Fibroblast of the conjunctiva (primary cell): ENCODE results near the gene PLXDC1.
"Not testable (repeated sequence)": the region's sequence is repeated elsewhere in the genome, so short reads cannot be mapped to it uniquely, and the experiment has no call there.

Experiments
- DNase-seq: peaks from one replicate; pipeline ENCODE4 v3.0.0-alpha.2; 2010; ENCODE audit warnings: low read depth

The PLXDC1 gene

GRCh38 chr17:39125143-39125875, 26.1 kb downstream of the PLXDC1 start:
- no peak for DNase-seq

GRCh38 chr17:39123627-39124026, 27.8 kb downstream of the PLXDC1 start:
- DNase-seq = no peak

GRCh38 chr17:39122991-39123390, 28.4 kb downstream of the PLXDC1 start:
- DNase-seq = no peak

GRCh38 chr17:39121919-39122318, 29.5 kb downstream of the PLXDC1 start:
- not testable (repeated sequence) for DNase-seq

GRCh38 chr17:39118674-39119419, 32.6 kb downstream of the PLXDC1 start:
- no peak for DNase-seq

- no peak for DNase-seq
Measured at GRCh38 chr17:39116224-39116623, 35.2 kb downstream of the PLXDC1 start.

- peak; percentile 8 for DNase-seq
Measured at GRCh38 chr17:39115135-39115534, 36.3 kb downstream of the PLXDC1 start.

- DNase-seq = peak; percentile 1
Measured at GRCh38 chr17:39114723-39115122, 36.7 kb downstream of the PLXDC1 start.

GRCh38 chr17:39113871-39114270, 37.6 kb downstream of the PLXDC1 start:
- DNase-seq = no peak

- DNase-seq = no peak
Measured at GRCh38 chr17:39110435-39111136, 40.9 kb downstream of the PLXDC1 start.

- no peak for DNase-seq
Measured at GRCh38 chr17:39108461-39109375, 42.7 kb downstream of the PLXDC1 start.

GRCh38 chr17:39107973-39108372, 43.5 kb downstream of the PLXDC1 start:
- no peak for DNase-seq

GRCh38 chr17:39107155-39107554, 44.3 kb downstream of the PLXDC1 start:
- no peak for DNase-seq

- DNase-seq = no peak
Measured at GRCh38 chr17:39105705-39106104, 45.7 kb downstream of the PLXDC1 start.

GRCh38 chr17:39104657-39105056, 46.8 kb downstream of the PLXDC1 start:
- no peak for DNase-seq

- no peak for DNase-seq
Measured at GRCh38 chr17:39104046-39104445, 47.4 kb downstream of the PLXDC1 start.

GRCh38 chr17:39101091-39101490, 50.3 kb downstream of the PLXDC1 start:
- DNase-seq = no peak

GRCh38 chr17:39100530-39100929, 50.9 kb downstream of the PLXDC1 start:
- no peak for DNase-seq

- DNase-seq = no peak
Measured at GRCh38 chr17:39099663-39100286, 51.7 kb downstream of the PLXDC1 start.

- no peak for DNase-seq
Measured at GRCh38 chr17:39098588-39098987, 52.8 kb downstream of the PLXDC1 start.

- DNase-seq = no peak
Measured at GRCh38 chr17:39097537-39097936, 53.9 kb downstream of the PLXDC1 start.
